GM12801 (cell line): Measurements from ENCODE around the gene NEO1.

ENCODE experiments used
- TF ChIP-seq, protein P1 (sequence below): IDR thresholded peaks from one replicate; pipeline ENCODE4 v1.5.1; 2011; ENCODE audit warnings: control low read depth; ENCODE audit not compliant: insufficient read length; ENCODE audit errors: extremely low read depth

The NEO1 gene

GRCh38 chr15:73065114-73065513 lies 12.9 kb downstream of the NEO1 start:
- TF ChIP-seq, protein P1, sequence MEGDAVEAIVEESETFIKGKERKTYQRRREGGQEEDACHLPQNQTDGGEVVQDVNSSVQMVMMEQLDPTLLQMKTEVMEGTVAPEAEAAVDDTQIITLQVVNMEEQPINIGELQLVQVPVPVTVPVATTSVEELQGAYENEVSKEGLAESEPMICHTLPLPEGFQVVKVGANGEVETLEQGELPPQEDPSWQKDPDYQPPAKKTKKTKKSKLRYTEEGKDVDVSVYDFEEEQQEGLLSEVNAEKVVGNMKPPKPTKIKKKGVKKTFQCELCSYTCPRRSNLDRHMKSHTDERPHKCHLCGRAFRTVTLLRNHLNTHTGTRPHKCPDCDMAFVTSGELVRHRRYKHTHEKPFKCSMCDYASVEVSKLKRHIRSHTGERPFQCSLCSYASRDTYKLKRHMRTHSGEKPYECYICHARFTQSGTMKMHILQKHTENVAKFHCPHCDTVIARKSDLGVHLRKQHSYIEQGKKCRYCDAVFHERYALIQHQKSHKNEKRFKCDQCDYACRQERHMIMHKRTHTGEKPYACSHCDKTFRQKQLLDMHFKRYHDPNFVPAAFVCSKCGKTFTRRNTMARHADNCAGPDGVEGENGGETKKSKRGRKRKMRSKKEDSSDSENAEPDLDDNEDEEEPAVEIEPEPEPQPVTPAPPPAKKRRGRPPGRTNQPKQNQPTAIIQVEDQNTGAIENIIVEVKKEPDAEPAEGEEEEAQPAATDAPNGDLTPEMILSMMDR, result no peak

- TF ChIP-seq, protein P1, result no peak
Measured at GRCh38 chr15:73069109-73069508, 16.8 kb downstream of the NEO1 start.

GRCh38 chr15:73072894-73073293 lies 20.6 kb downstream of the NEO1 start:
- TF ChIP-seq, protein P1, result no peak

DNA sequence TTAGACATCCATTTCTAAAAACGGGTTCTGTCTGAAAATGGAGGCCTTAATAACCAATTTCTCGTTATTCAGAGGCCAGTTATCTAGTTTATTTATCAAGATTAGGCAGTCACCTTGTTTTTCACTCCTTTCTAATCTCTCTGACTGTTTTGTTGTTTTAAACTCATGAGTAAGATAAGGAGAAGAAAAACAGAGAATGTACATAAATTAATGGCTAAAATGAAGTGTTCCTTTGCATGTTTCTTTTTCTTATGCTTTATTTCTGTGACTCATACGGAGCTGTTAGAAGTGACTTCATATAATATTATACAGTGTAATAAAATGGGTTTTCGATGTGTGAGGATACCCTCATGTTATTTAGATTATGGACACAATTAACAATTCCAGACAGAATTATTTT lies 22.0 kb downstream of the NEO1 start:
- TF ChIP-seq, protein P1, result no peak

- TF ChIP-seq, protein P1, result no peak
Measured at GRCh38 chr15:73075160-73075859, 23.0 kb downstream of the NEO1 start.

- TF ChIP-seq, protein P1, result no peak
Measured at GRCh38 chr15:73078291-73078690, 26.0 kb downstream of the NEO1 start.

- TF ChIP-seq, protein P1, result no peak
Measured at GRCh38 chr15:73078722-73079121, 26.5 kb downstream of the NEO1 start.
